A549 (cell line): ENCODE results near the gene ARGLU1. TPM values are rescaled to one million over a fixed set of nuclear protein-coding genes. Genes with fewer than 3 reads are reported as not detected.

Experiments used
- ATAC-seq, 2 experiments: fragments of 200-7000 bp in 1 of 2; fragments of >200 bp in 1 of 2; cut with Nextera tagmentation in 1 of 2; cut with Tn5 transposase in 1 of 2; 3 replicates each; pipeline versions ENCODE4 v1.8.0 to v1.9.1; 2018 to 2020; ENCODE audit warnings: mild to moderate bottlenecking in 1 of 2, moderate library complexity in 1 of 2
- CTCF ChIA-PET: fragments of 300-600 bp; sonication (Branson Sonifier 250); formaldehyde crosslinking; extraction: SDS; loops from one replicate; lab custom pipeline; 2021; ENCODE audit warnings: antibody characterized with exemption, inconsistent platforms; lab: Yijun Ruan, JAX
- POLR2A ChIA-PET: fragments of 350-600 bp; formaldehyde crosslinking; extraction: SDS; loops from one replicate; lab custom pipeline; 2021; ENCODE audit warnings: antibody characterized with exemption, inconsistent platforms; lab: Yijun Ruan, JAX
- DNase-seq, 2 experiments: peaks; one replicate each; pipeline versions ENCODE4 v3.0.0 to v3.0.0-alpha.2; 2011 to 2016; ENCODE audit warnings: low read depth in 1 of 2, low spot score in 1 of 2
- FAIRE-seq: peaks from 2 replicates; lab custom pipeline; 2011; peaks lifted over from hg19 to GRCh38; lab: Jason Lieb, UNC
- H3K27ac ChIP-seq, 2 experiments: fragments of >200 bp; sonication (Bioruptor Twin); formaldehyde crosslinking; 3 replicates each; pipeline ENCODE4 v1.5.1; 2016 to 2017
- H3K4me1 ChIP-seq: fragments of >200 bp; sonication (Bioruptor Twin); formaldehyde crosslinking; 3 replicates; pipeline ENCODE4 v1.6.1; 2016
- H3K4me2 ChIP-seq: fragments of >200 bp; sonication (Bioruptor Twin); formaldehyde crosslinking; 3 replicates; pipeline ENCODE4 v1.6.1; 2016
- H3K4me3 ChIP-seq: fragments of >200 bp; sonication (Bioruptor Twin); formaldehyde crosslinking; 3 replicates; pipeline ENCODE4 v1.5.1; 2016
- H3K9me3 ChIP-seq: fragments of >200 bp; sonication (Bioruptor Twin); formaldehyde crosslinking; 3 replicates; pipeline ENCODE4 v1.6.1; 2016
- BCL3 ChIP-seq: fragments of >200 bp; sonication (Bioruptor Twin); formaldehyde crosslinking; IDR thresholded peaks from 3 replicates; pipeline ENCODE4 v1.6.1; 2016
- FOSL2 ChIP-seq, 2 experiments: fragments of 450-650 bp in 1 of 2; fragments of >200 bp in 1 of 2; sonication (Bioruptor Twin) in 1 of 2; formaldehyde crosslinking; IDR thresholded peaks; 2 replicates each; pipeline versions ENCODE4 v1.5.0 to v1.6.1; 2016 to 2020; ENCODE audit warnings: mild to moderate bottlenecking in 1 of 2, moderate library complexity in 1 of 2
- FOXS1 ChIP-seq: fragments of 250-450 bp; sonication (Bioruptor Pico); IDR thresholded peaks from 2 replicates; pipeline ENCODE4 v1.5.0; 2020; ENCODE audit warnings: mild to moderate bottlenecking, moderate library complexity
- HEYL ChIP-seq: fragments of 250-450 bp; sonication (Bioruptor Pico); IDR thresholded peaks from 2 replicates; pipeline ENCODE4 v1.8.0; 2021; ENCODE audit warnings: mild to moderate bottlenecking, moderate library complexity
- HMGXB4 ChIP-seq: fragments of 250-450 bp; sonication (Bioruptor Pico); IDR thresholded peaks from 2 replicates; pipeline ENCODE4 v1.5.0; 2021; ENCODE audit warnings: mild to moderate bottlenecking, moderate library complexity, borderline replicate concordance
- HOXB13 ChIP-seq: fragments of 250-450 bp; sonication (Bioruptor Pico); IDR thresholded peaks from 2 replicates; pipeline ENCODE4 v1.5.0; 2020; ENCODE audit warnings: low read depth, mild to moderate bottlenecking, moderate library complexity
- MYC ChIP-seq: IDR thresholded peaks from 2 replicates; pipeline ENCODE4 v1.6.1; 2012; ENCODE audit warnings: mild to moderate bottlenecking, inconsistent platforms, low read length, improper control_type of control experiment, borderline replicate concordance
- NPAS2 ChIP-seq: fragments of 250-450 bp; sonication (Bioruptor Pico); IDR thresholded peaks from 2 replicates; pipeline ENCODE4 v1.8.0; 2022; ENCODE audit warnings: mild to moderate bottlenecking, moderate library complexity, borderline replicate concordance
- RAD21 ChIP-seq, 2 experiments: fragments of >200 bp in 1 of 2; sonication (Bioruptor Twin) in 1 of 2; formaldehyde crosslinking in 1 of 2; IDR thresholded peaks in 1 of 2; conservative IDR thresholded peaks in 1 of 2; 2 replicates in 1 of 2; 3 replicates in 1 of 2; pipeline ENCODE4 v1.6.1; 2012 to 2018; ENCODE audit warnings: inconsistent platforms in 1 of 2
- REST ChIP-seq: fragments of 200-600 bp; sonication (generic); IDR thresholded peaks from 2 replicates; pipeline ENCODE4 v1.6.1; 2016; ENCODE audit warnings: antibody characterized with exemption, mild to moderate bottlenecking, moderate library complexity
- ZSCAN20 ChIP-seq: fragments of 250-450 bp; sonication (Bioruptor Pico); IDR thresholded peaks from 2 replicates; pipeline ENCODE4 v1.8.0; 2022; ENCODE audit warnings: mild to moderate bottlenecking, moderate library complexity
- WGBS: methylation state at CpG from one replicate; pipeline ENCODE4 v1.1.6; 2017; ENCODE audit errors: missing lambda C conversion rate; 5-methylcytosine and 5-hydroxymethylcytosine counted together
- polyA plus RNA-seq, 4 experiments: library from polyadenylated mRNA; depleted of rRNA in 3 of 4; stranded (reverse); fragments of >200 nt; fragmentation: RNase III in 1 of 4; extraction: RNeasy Plus Mini Kit Qiagen cat#74134 plus additional on column Dnase treatment in 1 of 4; gene quantifications; 2 replicates in 3 of 4; 3 replicates in 1 of 4; pipeline ENCODE4 v1.2.3, GENCODE V29; 2011 to 2017
- TF ChIP-seq, protein P1 (sequence below): fragments of >200 bp; sonication (Bioruptor Twin); formaldehyde crosslinking; IDR thresholded peaks from 2 replicates; pipeline ENCODE4 v1.6.1; 2016
- TF ChIP-seq, protein P2 (sequence below): fragments of 250-450 bp; sonication (Bioruptor Pico); IDR thresholded peaks from 2 replicates; pipeline ENCODE4 v1.5.0; 2020; ENCODE audit warnings: low read depth, mild to moderate bottlenecking, moderate library complexity
- TF ChIP-seq, protein P3 (sequence below): IDR thresholded peaks from 2 replicates; pipeline ENCODE4 v1.6.1; 2012; ENCODE audit warnings: low read depth, borderline replicate concordance
- TF ChIP-seq, protein P4 (sequence below): IDR thresholded peaks from 2 replicates; pipeline ENCODE4 v1.6.1; 2012

The ARGLU1 gene
- polyA plus RNA-seq, 2 of the 4 experiments (the other 2 are of a cell fraction), result 67.2 to 137 TPM

- no peak for TF ChIP-seq REST
- no peak for TF ChIP-seq HEYL (CRISPR knock-in tag)
These were observed 41.2 kb upstream of the ARGLU1 start (continued) for GRCh38 chr13:106609116-106609515.

- FAIRE-seq, result no peak
- Histone ChIP-seq H3K4me1 (no peaks in the 10 kb centered on the region), H3K27ac (no peak overlapping the region)
- TF ChIP-seq RAD21 (conservative IDR thresholded peaks at IDR 0.05 in 1 of 2, IDR thresholded peaks at IDR 0.05 in 1 of 2), result no peak
- TF ChIP-seq HMGXB4 (CRISPR knock-in tag), result no peak
- TF ChIP-seq ZSCAN20 (CRISPR knock-in tag), result no peak
- TF ChIP-seq, all 56 proteins: peak for 0
- WGBS, result 9% methylated on average over 7 of the region's 7 CpGs
- DNase-seq (no peak), ATAC-seq (no peak)
- Histone ChIP-seq H3K4me2 (no peak overlapping the region), H3K9me3 (no peaks in the 10 kb centered on the region), H3K4me3 (no peak overlapping the region)
- ChIA-PET CTCF (no interaction called here), POLR2A (no interaction called here)
These were observed 35.6 kb upstream of the ARGLU1 start for GRCh38 chr13:106603546-106603945.

DNA sequence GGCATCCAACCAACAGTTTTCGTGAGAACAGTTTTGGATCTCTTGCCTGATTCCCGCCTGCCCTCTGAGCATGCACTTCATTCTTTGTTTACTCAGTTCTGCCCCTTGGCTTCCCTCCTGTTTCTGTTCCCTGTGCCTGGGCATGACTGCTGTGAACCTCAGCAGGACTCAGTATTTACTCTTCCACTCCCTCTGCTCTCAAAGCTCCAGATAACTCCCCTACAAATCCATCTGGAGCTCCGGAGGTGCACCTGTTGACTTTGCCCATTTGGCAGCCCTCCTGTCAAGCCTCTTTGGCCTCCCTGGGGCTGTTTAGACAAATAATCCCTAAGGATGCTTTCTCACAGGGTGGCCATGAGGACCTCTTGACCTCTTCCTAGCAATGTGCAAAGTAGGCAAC lies 34.2 kb upstream of the ARGLU1 start:
- no peak for FAIRE-seq
- POLR2A ChIA-PET, result no interaction called here
- Histone ChIP-seq H3K4me2 (no peak overlapping the region), H3K4me1 (no peaks in the 10 kb centered on the region), H3K27ac (no peak overlapping the region), H3K9me3 (no peaks in the 10 kb centered on the region), H3K4me3 (no peak overlapping the region)
- CTCF ChIA-PET, result interaction anchor here (0.7 kb wide), 1 partner anchor 18 kb away, joined by 4 read pairs; no protein-coding TSS in a partner anchor
- 16% methylated on average over 3 of the region's 3 CpGs for WGBS
- TF ChIP-seq, protein P1, sequence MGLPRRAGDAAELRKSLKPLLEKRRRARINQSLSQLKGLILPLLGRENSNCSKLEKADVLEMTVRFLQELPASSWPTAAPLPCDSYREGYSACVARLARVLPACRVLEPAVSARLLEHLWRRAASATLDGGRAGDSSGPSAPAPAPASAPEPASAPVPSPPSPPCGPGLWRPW, result no peak
- TF ChIP-seq FOXS1, result no peak
- TF ChIP-seq, protein P2, sequence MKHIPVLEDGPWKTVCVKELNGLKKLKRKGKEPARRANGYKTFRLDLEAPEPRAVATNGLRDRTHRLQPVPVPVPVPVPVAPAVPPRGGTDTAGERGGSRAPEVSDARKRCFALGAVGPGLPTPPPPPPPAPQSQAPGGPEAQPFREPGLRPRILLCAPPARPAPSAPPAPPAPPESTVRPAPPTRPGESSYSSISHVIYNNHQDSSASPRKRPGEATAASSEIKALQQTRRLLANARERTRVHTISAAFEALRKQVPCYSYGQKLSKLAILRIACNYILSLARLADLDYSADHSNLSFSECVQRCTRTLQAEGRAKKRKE (CRISPR knock-in tag), result no peak
- no peak for DNase-seq
- no peak for ATAC-seq

DNA sequence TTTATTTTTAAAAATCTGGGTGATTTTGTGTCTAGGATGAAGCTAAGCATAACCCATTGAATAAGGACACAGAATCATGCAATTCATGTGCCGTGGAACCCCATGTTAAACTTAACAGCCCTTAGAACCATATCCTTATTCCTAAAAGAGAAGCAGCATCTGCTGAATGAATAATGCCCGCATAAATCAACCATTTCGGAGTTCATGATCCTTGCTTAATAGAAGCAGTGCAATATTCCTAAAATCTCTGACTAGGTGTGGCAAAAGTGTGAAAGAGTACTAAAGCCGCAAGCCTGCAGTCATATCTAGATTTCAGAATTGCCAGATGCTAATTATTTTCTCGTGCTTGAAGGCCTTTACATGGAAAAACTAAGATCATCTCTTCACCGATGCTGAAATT lies 33.6 kb upstream of the ARGLU1 start:
- Histone ChIP-seq H3K4me3 (no peak overlapping the region), H3K9me3 (no peaks in the 10 kb centered on the region), H3K27ac (no peak overlapping the region), H3K4me2 (no peak overlapping the region), H3K4me1 (no peaks in the 10 kb centered on the region)
- no peak for ATAC-seq
- no peak for FAIRE-seq
- ChIA-PET CTCF (no interaction called here), POLR2A (no interaction called here)
- no peak for DNase-seq
- 59% methylated on average over 6 of the region's 6 CpGs for WGBS
- TF ChIP-seq NPAS2 (CRISPR knock-in tag) (no peak), HEYL (CRISPR knock-in tag) (no peak), MYC (no peak), ZSCAN20 (CRISPR knock-in tag) (no peak), REST (no peak), FOSL2 (IDR thresholded peaks at IDR 0.05) (no peak), FOSL2 (CRISPR knock-in tag; IDR thresholded peaks at IDR 0.05) (no peak), HOXB13 (no peak), BCL3 (no peak)
- TF ChIP-seq, protein P3, sequence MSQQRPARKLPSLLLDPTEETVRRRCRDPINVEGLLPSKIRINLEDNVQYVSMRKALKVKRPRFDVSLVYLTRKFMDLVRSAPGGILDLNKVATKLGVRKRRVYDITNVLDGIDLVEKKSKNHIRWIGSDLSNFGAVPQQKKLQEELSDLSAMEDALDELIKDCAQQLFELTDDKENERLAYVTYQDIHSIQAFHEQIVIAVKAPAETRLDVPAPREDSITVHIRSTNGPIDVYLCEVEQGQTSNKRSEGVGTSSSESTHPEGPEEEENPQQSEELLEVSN, result no peak
- TF ChIP-seq, protein P4, sequence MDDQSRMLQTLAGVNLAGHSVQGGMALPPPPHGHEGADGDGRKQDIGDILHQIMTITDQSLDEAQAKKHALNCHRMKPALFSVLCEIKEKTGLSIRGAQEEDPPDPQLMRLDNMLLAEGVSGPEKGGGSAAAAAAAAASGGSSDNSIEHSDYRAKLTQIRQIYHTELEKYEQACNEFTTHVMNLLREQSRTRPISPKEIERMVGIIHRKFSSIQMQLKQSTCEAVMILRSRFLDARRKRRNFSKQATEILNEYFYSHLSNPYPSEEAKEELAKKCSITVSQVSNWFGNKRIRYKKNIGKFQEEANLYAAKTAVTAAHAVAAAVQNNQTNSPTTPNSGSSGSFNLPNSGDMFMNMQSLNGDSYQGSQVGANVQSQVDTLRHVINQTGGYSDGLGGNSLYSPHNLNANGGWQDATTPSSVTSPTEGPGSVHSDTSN, result no peak
